ES-I3 (cell line): ENCODE measurements around the gene EAF1.

Experiments used
- H3K36me3 ChIP-seq: 2 replicates; pipeline ENCODE4 v1.6.1; 2013; ENCODE audit warnings: mild to moderate bottlenecking, low read length, control low read depth, moderate library complexity; ENCODE audit not compliant: insufficient read depth
- H3K4me1 ChIP-seq: 2 replicates; pipeline ENCODE4 v1.6.1; 2013; ENCODE audit warnings: mild to moderate bottlenecking, control low read depth, low read length; ENCODE audit not compliant: insufficient read depth
- H3K9ac ChIP-seq: 2 replicates; pipeline ENCODE4 v1.6.1; 2013; ENCODE audit warnings: low read depth, mild to moderate bottlenecking, low read length, moderate library complexity
- H3K9me3 ChIP-seq: 2 replicates; pipeline ENCODE4 v1.6.1; 2013; ENCODE audit warnings: mild to moderate bottlenecking, low read length, moderate library complexity; ENCODE audit not compliant: control insufficient read depth, insufficient read depth

EAF1 gene

DNA sequence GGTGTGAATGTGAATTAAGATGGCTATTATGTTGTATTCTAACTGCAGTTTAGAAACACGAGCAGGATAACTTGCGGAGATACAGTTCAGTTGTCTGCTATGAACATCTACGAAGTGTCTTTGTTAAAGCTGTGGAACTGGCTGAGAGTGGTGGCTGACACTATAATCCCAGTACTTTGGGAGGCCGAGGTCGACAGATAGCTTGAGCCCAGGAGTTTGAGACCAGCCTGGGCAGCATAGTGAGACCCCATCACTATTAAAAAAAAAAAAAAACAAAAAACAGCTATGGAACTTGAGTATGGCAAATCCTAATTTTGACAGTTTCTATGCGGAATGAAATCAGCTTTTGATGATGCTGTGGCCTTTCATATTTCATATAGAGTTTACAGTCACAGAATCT lies 1.7 kb downstream of the EAF1 start:
- Histone ChIP-seq H3K9ac (no peak overlapping the region), H3K36me3 (peaks cover 19% of the 10 kb centered on the region; the same call in 1 of the 2 replicates), H3K4me1 (peaks cover 5% of the 10 kb centered on the region; the same call in 1 of the 2 replicates), H3K9me3 (no peaks in the 10 kb centered on the region)

DNA sequence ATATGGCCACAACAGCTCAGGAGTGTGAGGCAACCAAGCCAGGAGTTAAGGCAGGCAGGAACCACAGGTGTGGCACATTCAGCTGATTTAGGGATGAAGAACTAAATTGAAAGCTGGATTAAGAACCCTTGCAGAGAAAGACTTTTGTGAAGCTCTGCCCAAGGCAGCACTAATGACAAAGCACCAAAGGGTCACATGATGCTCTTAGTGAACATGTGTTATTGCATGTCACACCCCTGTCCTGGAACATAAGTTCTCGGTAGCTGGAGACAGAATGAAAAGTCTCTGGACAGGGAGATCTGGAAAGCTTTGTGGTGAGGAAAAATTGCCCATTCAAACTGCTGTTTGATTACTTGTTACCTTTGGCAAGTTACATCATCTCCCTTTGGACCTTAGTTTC lies 3.2 kb downstream of the EAF1 start:
- no peak overlapping the region for H3K9ac ChIP-seq
- H3K4me1 ChIP-seq: peaks cover 5% of the 10 kb centered on the region; the same call in 1 of the 2 replicates
- H3K9me3 ChIP-seq: no peaks in the 10 kb centered on the region
- H3K36me3 ChIP-seq: peaks cover 22% of the 10 kb centered on the region

DNA sequence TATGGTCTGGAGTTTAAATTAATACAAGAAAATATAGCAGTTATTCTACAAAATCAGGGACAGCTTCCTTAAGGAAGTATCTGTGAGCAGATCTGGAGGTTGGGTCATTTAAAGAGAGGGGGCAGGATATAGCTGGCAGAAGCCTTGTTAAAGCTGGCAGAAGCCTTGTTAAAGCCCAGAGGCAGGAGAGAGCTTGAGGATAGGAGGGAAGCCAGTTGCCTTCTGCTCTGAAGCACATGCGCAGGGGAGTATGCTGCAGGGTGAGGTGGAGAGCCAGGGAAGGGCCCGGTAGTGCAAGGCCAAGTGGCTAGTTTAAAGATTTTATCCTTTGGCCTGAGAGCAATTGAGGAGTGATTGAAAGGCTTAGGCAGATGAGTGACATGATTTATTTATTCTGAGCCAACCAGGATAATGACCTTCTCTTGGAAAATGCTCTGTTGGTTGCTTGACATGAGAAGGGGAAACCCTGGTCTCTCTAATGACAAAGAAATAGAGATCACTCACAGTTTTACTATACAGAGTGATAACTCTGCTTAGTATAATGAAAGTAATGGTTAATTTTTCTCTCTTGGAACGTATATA lies 3.9 kb downstream of the EAF1 start:
- Histone ChIP-seq H3K36me3 (peaks cover 25% of the 10 kb centered on the region), H3K4me1 (peaks cover 5% of the 10 kb centered on the region; the same call in 1 of the 2 replicates), H3K9ac (no peak overlapping the region), H3K9me3 (no peaks in the 10 kb centered on the region)

DNA sequence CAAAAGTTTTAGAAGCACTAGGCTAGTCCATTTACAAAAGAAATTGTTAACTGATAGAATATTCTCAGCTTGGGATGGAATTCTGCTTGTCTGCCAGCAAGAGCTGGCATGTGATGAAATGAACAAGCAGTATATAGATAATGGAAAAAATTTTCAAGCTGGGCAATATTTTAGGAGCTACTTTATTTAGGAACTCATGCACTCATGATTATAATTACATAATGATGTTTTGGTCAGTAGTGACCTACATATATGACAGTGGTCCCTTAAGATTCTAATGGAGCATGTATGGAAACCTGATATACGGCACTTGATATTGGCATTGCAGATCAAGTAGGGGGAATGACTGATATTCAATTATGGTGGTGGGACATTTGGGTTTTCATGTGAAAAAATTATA lies 6.1 kb downstream of the EAF1 start:
- Histone ChIP-seq H3K9me3 (no peaks in the 10 kb centered on the region), H3K4me1 (peaks cover 5% of the 10 kb centered on the region; the same call in 1 of the 2 replicates), H3K36me3 (peaks cover 38% of the 10 kb centered on the region), H3K9ac (no peak overlapping the region)

DNA sequence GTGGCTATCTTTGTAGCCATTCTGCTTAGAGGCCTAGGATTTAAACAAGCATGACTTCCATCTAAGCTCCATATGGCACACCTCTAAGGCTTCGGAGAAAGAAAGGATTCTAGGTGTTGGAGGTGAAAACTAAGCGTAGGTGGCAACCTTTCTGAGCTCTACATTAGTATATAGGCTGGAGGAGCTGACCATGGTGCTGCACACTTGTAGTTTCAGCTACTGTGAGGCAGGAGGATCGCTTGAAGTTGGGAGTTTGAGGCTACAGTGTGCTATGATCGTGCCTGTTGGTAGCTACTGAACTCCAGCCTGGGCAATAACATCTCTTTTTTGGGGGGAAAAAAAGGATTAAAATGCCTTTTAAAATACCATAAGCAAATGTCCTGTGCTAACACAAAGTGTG lies 7.4 kb downstream of the EAF1 start:
- H3K36me3 ChIP-seq: peaks cover 46% of the 10 kb centered on the region
- no peak overlapping the region for H3K9ac ChIP-seq
- no peaks in the 10 kb centered on the region for H3K4me1 ChIP-seq
- no peaks in the 10 kb centered on the region for H3K9me3 ChIP-seq

DNA sequence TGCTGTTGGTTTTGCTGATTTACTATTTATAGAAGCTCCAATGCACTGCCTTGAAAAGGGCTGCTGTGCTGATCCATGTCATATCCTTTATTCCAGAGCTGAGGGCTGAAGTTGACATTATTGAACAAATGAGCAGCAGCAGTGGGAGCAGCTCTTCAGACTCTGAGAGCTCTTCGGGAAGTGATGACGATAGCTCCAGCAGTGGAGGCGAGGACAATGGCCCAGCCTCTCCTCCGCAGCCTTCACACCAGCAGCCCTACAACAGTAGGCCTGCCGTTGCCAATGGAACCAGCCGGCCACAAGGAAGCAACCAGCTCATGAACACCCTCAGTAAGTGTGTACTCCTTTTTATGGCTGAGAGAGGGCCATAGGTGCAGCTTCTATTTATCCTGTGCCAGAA lies 8.8 kb downstream of the EAF1 start:
- H3K9me3 ChIP-seq: no peaks in the 10 kb centered on the region
- no peak overlapping the region for H3K9ac ChIP-seq
- peaks cover 49% of the 10 kb centered on the region for H3K36me3 ChIP-seq
- H3K4me1 ChIP-seq: no peaks in the 10 kb centered on the region

DNA sequence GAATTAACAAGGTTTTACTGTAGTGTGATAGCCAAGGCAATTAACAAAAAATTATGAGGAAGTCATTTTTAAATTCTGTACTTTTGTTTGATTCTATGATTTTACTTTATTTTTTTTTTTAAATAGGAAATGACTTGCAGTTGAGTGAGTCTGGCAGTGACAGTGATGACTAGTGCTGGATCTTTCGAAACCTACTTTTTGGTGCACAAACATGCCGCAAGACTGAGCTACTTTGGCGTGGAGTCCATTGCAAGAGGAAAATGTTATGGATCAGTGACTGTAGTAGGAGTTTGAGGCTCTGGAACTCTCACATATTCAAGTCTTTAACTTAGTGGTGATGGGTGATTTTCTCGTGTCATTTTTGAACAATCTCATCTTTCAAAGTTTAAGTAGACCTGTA lies 11.6 kb downstream of the EAF1 start:
- no peaks in the 10 kb centered on the region for H3K4me1 ChIP-seq
- no peak overlapping the region for H3K9ac ChIP-seq
- no peaks in the 10 kb centered on the region for H3K9me3 ChIP-seq
- H3K36me3 ChIP-seq: peaks cover 41% of the 10 kb centered on the region

DNA sequence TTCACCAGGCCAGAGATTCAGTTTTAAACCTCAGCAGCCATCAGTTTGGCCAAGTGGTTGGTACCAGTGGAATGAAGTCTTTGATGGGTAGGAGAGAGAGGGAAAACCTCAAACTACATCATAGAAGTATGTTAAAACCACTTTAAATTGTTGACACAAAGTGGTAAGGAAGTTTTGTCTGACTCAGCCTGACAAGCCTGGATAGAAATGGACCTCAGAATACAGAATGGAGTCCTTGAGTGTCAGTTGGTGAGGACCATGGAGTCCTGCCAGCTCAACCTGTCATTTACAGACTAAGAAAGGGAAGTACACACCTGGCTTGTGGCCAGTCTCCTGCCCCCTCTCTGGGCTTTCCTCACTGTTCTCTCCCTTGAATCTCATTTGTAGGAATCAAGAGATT lies 12.1 kb downstream of the EAF1 start:
- Histone ChIP-seq H3K36me3 (peaks cover 36% of the 10 kb centered on the region), H3K9me3 (no peaks in the 10 kb centered on the region), H3K4me1 (no peaks in the 10 kb centered on the region), H3K9ac (no peak overlapping the region)

DNA sequence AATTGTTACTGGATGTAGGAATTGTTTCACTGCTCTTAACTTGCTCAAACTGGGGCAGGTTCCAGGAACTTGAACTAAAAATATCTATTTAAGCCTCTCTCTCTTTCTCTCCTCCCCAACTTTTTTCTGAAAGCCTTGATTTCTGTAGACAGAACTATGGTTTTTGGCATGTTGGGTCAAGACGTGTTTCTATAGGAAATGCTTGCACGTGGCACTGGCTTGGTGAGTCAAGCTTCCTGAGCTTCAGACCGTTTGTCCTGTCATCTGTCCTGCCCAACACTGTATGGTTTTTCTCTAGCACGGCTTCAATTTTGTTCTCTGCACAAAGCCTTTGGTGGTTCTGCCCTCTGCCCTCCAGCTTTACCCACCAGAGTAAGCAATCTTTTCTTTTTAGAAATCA lies 13.5 kb downstream of the EAF1 start:
- Histone ChIP-seq H3K4me1 (no peaks in the 10 kb centered on the region), H3K9ac (no peak overlapping the region), H3K36me3 (peaks cover 34% of the 10 kb centered on the region), H3K9me3 (no peaks in the 10 kb centered on the region)

DNA sequence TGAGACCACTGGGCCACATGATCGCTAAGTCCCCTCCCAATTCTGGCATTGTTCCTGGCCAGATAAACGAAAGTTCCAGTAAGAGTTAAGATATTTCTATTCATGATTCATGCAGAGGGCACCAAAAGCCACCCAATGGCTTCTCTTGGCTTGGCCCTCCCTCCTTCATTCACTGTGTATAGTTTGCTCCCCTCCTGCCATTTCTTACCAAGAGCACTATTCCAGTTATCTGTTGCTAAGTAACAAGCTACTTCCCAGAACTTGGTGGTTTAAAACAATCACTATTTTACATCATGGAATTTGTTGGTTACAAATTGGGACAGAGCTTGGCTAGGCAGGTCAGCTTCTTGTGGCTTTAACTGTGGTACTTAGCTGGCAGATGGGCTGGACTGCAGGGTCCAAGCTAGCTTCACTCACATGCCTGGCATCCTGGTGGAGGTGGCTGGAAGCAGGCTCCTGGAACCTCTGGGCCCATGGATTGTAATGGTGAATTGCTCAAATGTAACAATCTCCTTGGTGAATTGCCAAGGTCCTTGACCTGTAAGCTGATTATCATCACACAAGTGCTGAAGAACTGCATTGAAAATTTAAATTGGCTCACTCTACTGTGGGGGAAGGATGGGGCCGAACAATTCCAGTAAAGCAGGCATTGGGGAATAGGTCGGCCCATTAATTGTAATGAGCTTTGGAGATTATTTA lies 16.6 kb downstream of the EAF1 start:
- Histone ChIP-seq H3K9ac (no peak overlapping the region), H3K9me3 (no peaks in the 10 kb centered on the region), H3K4me1 (no peaks in the 10 kb centered on the region), H3K36me3 (peaks cover 17% of the 10 kb centered on the region)

DNA sequence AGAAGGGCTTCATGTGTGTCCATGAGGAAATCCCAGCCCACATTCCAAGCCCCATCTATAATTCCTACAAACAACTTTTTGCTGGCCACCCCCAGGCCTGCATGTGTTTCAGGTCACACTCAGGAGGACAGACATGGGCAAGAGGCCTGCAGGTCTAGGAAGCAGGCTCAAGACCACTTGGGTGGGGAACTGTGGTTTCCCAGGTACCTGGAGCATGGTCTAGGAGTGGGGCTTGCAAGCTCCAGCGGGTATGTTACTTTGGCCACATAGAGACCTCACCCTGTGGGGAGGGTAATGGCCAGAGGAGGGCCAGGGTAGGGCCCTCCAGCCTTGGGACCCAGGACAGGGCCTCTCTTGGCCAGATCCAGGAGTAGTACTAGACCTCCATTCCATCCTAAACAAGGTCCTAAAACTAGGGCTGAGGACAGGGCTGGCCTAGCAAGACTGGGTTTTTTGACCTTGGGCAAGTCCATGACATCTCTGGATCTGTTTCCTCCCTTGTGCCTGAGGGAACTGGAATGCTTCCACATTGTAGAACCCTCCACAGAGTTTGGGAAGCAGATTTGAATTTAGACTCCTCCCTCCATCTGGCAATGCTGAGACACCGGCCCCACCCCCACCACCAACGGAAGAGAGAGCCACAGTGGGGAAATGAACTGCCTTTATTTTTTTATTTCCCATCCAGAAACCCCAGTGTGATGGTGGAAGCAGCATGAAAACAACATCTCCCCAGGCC lies 22.3 kb downstream of the EAF1 start:
- no peaks in the 10 kb centered on the region for H3K36me3 ChIP-seq
- H3K4me1 ChIP-seq: no peaks in the 10 kb centered on the region
- no peaks in the 10 kb centered on the region for H3K9me3 ChIP-seq
- no peak overlapping the region for H3K9ac ChIP-seq

DNA sequence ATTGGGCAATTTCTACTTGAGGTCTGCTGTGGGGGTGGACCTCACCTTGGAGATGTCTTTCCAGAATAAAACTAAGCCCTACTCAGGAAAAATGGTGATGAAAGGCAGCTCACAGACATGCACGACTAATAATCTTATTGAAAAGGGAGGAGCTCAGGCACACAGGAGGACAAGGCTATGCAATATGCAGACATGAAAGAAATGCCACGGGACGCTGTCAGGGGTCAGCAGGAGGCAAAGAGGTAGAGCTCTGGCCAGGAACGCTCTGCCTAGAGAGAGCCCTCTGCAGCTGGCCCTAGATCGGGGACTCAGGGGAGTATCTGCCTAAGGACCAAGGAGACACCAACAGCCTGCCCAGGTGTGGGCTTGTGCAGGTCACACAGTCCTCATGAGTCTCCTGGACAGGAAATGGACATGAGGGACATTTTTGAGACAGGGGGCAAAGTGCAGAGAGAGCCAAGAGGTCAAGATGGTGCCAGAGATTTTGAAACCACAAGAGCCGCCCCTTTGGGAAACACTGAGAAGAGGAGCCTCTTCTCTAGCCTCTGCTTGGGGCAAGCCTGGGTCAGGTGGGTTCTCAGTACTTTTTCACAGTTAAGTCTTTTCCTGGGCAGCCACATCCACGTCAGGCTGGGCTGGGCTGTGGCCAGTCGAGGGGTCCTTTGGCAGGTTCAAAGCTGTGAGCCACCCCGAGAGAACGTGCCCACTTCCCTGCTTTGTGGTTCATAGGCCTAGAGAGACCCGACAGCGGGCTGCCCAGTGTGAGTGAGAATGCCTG lies 23.2 kb downstream of the EAF1 start:
- Histone ChIP-seq H3K9me3 (no peaks in the 10 kb centered on the region), H3K4me1 (no peaks in the 10 kb centered on the region), H3K9ac (no peak overlapping the region), H3K36me3 (no peaks in the 10 kb centered on the region)

DNA sequence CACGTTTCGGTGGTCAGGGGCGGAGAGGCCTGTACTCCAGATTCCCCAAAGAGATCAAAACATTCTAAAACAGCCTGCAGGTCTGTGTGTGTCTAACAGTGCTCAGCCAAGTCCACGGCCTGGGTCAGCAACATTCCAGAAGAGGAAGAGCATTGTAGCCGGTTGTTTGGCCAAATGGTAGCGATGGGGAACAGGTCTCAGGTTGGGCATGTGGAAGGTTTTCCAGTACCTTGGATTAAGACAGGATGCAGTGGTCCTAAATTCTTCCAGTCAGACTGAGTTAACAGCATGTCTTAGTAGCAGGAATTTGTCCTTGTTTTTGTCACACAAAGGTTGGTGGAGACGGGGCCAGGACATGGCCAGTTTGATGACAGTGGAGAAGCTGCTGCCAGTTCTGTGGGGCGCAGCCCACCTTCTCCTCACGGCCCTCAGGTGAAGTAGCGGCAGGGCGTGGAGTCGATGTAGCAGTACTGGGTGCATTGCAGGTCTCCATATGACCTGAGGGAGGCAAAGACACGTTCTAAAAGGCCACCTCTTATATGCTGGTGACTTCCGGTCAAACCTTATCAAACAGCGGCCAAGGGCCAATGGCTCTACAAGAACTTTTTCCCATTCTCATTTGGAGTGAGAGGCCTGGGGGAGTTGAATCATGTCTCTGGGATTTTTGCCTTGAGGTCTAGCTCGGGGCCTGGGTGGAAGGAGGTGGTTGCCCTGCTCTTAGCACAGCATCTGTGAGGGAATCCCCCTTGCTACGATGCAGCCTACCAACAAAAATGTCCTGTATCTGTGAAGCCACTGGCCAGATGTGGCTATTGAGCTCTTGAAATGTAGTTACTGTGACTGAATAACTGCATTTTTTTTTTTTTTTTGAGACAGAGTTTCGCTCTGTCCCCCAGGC lies 24.1 kb downstream of the EAF1 start:
- Histone ChIP-seq H3K9me3 (no peaks in the 10 kb centered on the region), H3K9ac (no peak overlapping the region), H3K36me3 (no peaks in the 10 kb centered on the region), H3K4me1 (no peaks in the 10 kb centered on the region)

DNA sequence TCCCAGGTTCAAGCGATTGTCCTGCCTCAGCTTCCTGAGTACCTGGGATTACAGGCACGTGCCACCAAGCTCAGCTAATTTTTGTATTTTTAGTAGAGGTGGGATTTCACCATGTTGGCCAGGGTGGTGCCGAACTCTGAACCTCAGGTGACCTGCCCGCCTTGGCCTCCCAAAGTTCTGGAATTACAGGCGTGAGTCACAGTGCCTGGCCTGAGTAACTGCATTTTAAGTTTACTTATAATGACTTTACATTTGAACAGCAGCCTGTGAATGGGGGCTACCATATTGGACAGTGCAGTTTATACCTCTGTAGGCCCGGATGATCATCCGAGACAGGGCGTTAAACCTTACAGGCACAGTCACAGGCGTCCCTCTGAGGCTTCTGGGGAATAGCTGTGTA lies 24.8 kb downstream of the EAF1 start:
- Histone ChIP-seq H3K36me3 (no peaks in the 10 kb centered on the region), H3K4me1 (no peaks in the 10 kb centered on the region), H3K9me3 (no peaks in the 10 kb centered on the region), H3K9ac (no peak overlapping the region)
